LNCAP (cell line): Measurements from ENCODE around the gene SLC23A2.

Source experiments
- CTCF ChIP-seq: fragments of 450-650 bp; IDR thresholded peaks from 2 replicates; pipeline ENCODE4 v1.5.1; 2017; ENCODE audit warnings: mild to moderate bottlenecking

SLC23A2 gene

GRCh38 chr20:5001174-5002076 lies at the start of gene SLC23A2:
Gene SLC23A2 (minus strand): TSS chr20:5001510. CDS start chr20:4932562, 68,948 bp downstream.
- TF ChIP-seq CTCF = no peak

GRCh38 chr20:5046656-5047339 lies 45.5 kb upstream of the SLC23A2 start:
- TF ChIP-seq CTCF = no peak

- no peak for TF ChIP-seq CTCF
Measured at GRCh38 chr20:5045906-5046305, 44.6 kb upstream of the SLC23A2 start.

- no peak for TF ChIP-seq CTCF
Measured at GRCh38 chr20:5044075-5044620, 42.8 kb upstream of the SLC23A2 start.

- TF ChIP-seq CTCF = no peak
Measured at GRCh38 chr20:5041433-5041832, 40.1 kb upstream of the SLC23A2 start.

- no peak for TF ChIP-seq CTCF
Measured at GRCh38 chr20:5040345-5040744, 39.0 kb upstream of the SLC23A2 start.

GRCh38 chr20:5039889-5040288 lies 38.6 kb upstream of the SLC23A2 start:
- no peak for TF ChIP-seq CTCF
